Measurements from ENCODE around the gene STAU1.
"Not testable (repeated sequence)": the region's sequence is repeated elsewhere in the genome, so short reads cannot be mapped to it uniquely, and the experiment has no call there.

Gene STAU1

DNA sequence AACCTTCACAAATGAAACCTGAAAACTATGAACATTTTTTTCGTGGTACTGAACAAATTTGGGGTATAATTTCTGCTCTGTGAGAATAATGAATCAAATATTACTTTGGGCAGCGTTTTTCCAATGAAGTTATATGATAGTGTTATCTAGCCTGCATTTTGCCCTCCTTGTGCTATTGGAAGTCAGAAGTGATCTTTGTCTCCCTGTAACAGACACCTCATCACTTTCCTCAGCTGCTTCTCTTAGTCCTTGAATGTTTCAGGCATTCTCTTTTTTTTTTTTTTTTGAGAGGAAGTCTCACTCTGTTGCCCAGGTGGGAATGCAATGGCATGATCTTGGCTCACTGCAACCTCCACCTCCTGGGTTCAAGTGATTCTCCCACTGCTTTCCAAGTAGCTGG lies 41.2 kb upstream of the STAU1 start:
- no peak for DNase-seq (ENCODE audit: low read depth, low spot score)
- Histone ChIP-seq H3K4me3 (no peak overlapping the region), H3K27ac (no peak overlapping the region), H3K36me3 (ENCODE audit: insufficient read depth, low read length) (peaks cover 80% of the 10 kb centered on the region), H3K9me3 (ENCODE audit: low read depth, low read length) (no peaks in the 10 kb centered on the region), H3K9ac (ENCODE audit: insufficient read length) (no peak overlapping the region)
- TF ChIP-seq EZH2 (IDR thresholded peaks at IDR 0.05) (no peak), FOXP2 (optimal IDR thresholded peaks at IDR 0.05; ENCODE audit: control extremely low read depth, extremely low read length, insufficient read depth) (no peak), POLR2AphosphoS5 (IDR thresholded peaks at IDR 0.05; ENCODE audit: borderline replicate concordance, low read depth, low read length) (no peak)

DNA sequence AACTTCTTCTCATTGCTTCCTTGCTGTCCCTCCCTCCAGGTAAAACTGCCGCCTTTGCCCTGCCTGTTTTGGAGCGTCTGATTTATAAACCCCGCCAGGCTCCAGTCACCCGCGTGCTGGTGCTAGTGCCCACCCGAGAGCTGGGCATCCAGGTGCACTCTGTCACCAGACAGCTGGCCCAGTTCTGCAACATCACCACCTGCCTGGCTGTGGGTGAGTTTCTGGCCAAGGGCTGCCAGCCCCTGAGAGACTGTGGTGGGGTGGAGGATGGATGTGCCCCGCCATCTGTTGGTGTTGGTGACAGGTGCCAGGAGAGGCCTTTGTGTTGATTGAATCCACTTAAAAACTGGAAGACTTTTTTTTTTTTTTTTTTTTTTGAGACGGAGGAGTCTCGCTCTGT lies 40.5 kb upstream of the STAU1 start:
- Histone ChIP-seq H3K4me3 (no peak overlapping the region), H3K9me3 (ENCODE audit: low read depth, low read length) (no peaks in the 10 kb centered on the region), H3K27ac (no peak overlapping the region), H3K36me3 (ENCODE audit: insufficient read depth, low read length) (peaks cover 82% of the 10 kb centered on the region), H3K9ac (ENCODE audit: insufficient read length) (no peak overlapping the region)
- DNase-seq (ENCODE audit: low read depth, low spot score), result no peak
- no peak for TF ChIP-seq POLR2AphosphoS5 (IDR thresholded peaks at IDR 0.05; ENCODE audit: borderline replicate concordance, low read depth, low read length)
- no peak for TF ChIP-seq EZH2 (IDR thresholded peaks at IDR 0.05)
- TF ChIP-seq FOXP2 (optimal IDR thresholded peaks at IDR 0.05; ENCODE audit: control extremely low read depth, extremely low read length, insufficient read depth), result no peak

DNA sequence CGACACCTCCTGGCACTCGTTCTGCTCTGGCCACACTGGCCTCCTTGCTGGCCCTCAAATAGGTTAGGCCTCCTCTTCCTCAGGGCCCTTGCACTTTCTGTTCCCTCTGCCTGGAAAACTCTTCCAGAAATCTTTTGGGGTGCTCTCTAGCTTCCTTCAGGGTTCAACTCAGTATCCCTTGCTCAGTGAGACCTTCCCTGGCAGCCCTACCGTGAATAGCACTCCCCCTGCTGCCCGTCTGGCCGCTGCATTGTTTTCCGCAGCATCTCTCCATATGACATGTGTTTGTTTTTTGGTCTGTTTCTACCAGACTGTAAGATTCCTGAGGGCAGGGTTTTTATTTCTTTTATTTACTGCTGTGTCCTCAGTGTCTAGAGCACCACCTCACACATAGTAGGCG lies 37.8 kb upstream of the STAU1 start:
- TF ChIP-seq FOXP2 (optimal IDR thresholded peaks at IDR 0.05; ENCODE audit: control extremely low read depth, extremely low read length, insufficient read depth) (no peak), EZH2 (IDR thresholded peaks at IDR 0.05) (no peak), POLR2AphosphoS5 (IDR thresholded peaks at IDR 0.05; ENCODE audit: borderline replicate concordance, low read depth, low read length) (no peak)
- Histone ChIP-seq H3K36me3 (ENCODE audit: insufficient read depth, low read length) (peaks cover 81% of the 10 kb centered on the region), H3K9me3 (ENCODE audit: low read depth, low read length) (no peaks in the 10 kb centered on the region), H3K27ac (no peak overlapping the region), H3K4me3 (no peak overlapping the region), H3K9ac (ENCODE audit: insufficient read length) (no peak overlapping the region)
- no peak for DNase-seq (ENCODE audit: low read depth, low spot score)

DNA sequence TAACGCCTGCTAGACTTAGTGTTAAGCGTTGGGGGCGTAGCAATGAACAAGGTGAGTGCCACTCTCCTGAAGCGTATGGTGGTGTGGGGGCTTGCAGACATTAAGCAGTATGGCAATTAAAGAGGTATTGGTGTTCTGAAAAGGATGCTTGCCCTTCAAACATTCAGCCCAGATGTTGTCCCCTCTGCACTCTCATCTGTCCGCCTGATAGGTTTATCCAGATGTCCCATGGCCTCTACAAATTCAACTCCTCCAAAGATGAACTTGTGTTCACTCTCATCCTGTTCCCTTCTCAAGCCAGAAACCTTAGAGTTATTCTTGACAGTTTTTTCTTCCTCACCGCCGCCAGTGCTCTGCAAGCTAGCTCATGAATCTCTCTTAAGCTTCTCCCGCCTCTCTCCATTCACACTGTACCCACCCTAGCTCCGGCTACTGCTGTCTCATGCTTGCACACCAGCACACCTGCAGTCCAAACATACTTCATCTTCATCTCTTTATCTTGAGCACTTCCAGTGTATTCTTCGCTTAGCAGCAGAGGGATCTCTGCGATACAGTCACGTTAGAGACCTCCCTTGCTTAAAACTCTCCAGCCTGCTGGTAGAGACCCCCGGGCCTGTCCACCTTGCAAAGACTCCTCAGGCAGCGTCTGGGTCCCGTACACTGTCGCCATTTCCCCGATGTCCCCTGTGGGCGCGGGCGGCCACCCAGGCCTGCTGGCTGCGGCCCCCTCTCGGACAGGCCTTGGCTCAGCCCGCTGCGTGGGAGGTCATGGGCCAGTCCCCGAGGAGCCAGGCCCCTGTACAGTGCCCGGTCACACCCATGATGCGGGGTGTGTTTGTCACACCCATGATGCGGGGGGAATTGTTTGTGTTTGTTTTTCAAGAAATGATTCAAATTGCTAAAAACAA lies 32.0 kb upstream of the STAU1 start:
- H3K36me3 ChIP-seq (ENCODE audit: insufficient read depth, low read length), result peaks cover 35% of the 10 kb centered on the region
- peak overlapping the region; percentile 100 for H3K4me3 ChIP-seq
- peak overlapping the region; percentile 45; the same call in 1 of the 2 replicates for H3K27ac ChIP-seq
- H3K9ac ChIP-seq (ENCODE audit: insufficient read length), result peak overlapping the region; percentile 93
- TF ChIP-seq FOXP2 (optimal IDR thresholded peaks at IDR 0.05; ENCODE audit: control extremely low read depth, extremely low read length, insufficient read depth), result no peak
- TF ChIP-seq POLR2AphosphoS5 (IDR thresholded peaks at IDR 0.05; ENCODE audit: borderline replicate concordance, low read depth, low read length), result no peak
- no peak for TF ChIP-seq EZH2 (IDR thresholded peaks at IDR 0.05)
- no peaks in the 10 kb centered on the region for H3K9me3 ChIP-seq (ENCODE audit: low read depth, low read length)
- no peak for DNase-seq (ENCODE audit: low read depth, low spot score)

DNA sequence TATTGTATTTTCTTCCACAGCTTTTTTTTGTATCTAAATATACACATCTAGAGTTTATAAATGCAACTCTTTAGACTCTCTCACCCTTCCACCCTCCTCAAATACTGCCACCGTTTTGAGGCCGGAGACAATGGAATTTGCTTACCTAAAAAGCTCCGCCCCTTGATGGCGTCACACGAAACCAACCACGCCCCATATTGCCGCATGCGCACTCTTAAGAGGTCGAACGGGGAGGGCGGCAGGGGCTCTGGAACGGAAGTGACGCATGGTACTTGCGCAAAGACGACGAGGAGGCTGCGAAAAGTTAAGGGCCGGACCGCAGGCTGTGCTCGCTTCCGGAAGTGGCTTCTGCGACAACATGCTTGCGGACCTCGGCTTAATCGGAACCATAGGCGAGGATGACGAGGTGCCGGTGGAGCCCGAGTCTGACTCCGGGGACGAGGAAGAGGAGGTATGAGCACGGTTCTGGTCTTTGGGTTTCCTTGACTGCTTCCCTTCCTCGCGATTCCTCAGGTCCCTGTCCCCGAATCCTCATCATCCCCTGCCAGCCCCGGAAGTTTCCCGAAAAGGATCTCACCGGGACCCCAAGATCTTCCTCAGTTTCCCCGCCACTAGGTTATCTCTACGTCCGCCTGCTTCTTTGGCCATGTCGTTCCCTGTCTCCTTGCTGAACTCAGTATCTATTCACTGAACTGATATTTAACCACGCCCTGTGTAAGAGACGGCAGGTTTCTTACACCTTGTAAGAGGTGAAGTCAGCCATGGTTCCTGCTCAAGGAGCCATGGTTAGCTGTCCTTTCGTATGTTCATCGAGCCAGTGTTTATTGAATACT lies 31.2 kb upstream of the STAU1 start, which contains the start of gene DDX27:
Gene DDX27 (plus strand): TSS at position 326 of the 833 bp plus-strand sequence. CDS start 33 bp downstream, at position 359.
- peak; percentile 98 for DNase-seq (ENCODE audit: low read depth, low spot score)
- H3K27ac ChIP-seq, result peak within 1 kb of the TSS; percentile 85
- peak; percentile 91 for TF ChIP-seq POLR2AphosphoS5 (IDR thresholded peaks at IDR 0.05; ENCODE audit: borderline replicate concordance, low read depth, low read length)
- TF ChIP-seq FOXP2 (optimal IDR thresholded peaks at IDR 0.05; ENCODE audit: control extremely low read depth, extremely low read length, insufficient read depth), result peak; percentile 89
- no peak for TF ChIP-seq EZH2 (IDR thresholded peaks at IDR 0.05)
- peak within 1 kb of the TSS; percentile 93 for H3K9ac ChIP-seq (ENCODE audit: insufficient read length)
- H3K36me3 ChIP-seq (ENCODE audit: insufficient read depth, low read length), result peaks cover 26% of the 10 kb centered on the region; the same call in 1 of the 2 replicates
- peak within 1 kb of the TSS; percentile 100 for H3K4me3 ChIP-seq
- H3K9me3 ChIP-seq (ENCODE audit: low read depth, low read length), result no peaks in the 10 kb centered on the region

DNA sequence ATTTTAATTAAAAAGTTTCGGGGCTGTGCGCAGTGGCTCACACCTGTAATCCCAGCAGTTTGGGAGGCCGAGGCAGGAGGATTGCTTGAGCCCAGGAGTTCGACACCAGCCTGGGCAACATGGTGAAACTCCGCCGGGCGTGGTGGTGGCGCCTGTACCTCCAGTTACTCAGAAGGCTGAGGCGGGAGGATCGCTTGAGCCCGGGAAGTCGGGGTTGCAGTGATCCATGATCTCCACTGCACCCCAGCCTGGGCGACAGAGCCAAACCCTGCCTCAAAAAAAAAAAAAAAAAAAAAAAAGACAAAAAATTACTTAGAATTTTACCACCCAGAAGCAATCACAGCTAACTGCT lies 30.6 kb upstream of the STAU1 start:
- DNase-seq (ENCODE audit: low read depth, low spot score); H3K9me3 ChIP-seq (ENCODE audit: low read depth, low read length): not testable (repeated sequence)
- H3K36me3 ChIP-seq (ENCODE audit: insufficient read depth, low read length), result peaks cover 21% of the 10 kb centered on the region; the same call in 1 of the 2 replicates
- peak overlapping the region; percentile 78 for H3K9ac ChIP-seq (ENCODE audit: insufficient read length)
- H3K4me3 ChIP-seq, result peak overlapping the region; percentile 100
- H3K27ac ChIP-seq, result peak overlapping the region; percentile 85

DNA sequence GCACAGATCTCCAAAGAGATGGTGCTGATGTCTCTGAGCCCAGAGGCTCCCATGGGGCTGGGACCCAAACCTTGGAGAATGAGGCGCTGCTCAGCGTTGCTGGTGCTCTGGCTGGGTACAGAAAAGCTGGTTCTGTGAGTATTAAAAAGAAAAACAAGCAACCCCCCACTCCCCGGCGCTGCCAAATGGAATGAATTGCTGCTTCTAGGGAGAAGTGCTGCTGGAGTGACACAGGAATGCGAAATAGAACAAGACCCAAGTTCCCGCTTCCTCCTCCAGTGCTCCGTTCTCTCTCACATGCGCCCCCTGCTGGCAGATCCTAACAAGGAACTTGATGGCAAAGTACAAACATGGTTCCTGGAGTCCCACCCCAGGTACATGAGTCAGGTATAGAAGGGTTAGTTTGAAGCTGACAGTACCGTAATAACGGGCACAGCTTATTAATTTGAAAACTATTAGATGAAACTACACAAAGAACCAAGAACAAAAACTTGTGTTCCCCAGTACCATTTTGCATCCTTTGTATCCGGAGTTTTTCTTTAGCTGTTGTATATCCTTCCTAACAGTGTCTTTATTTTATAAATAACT lies 29.0 kb upstream of the STAU1 start:
- no peak for TF ChIP-seq POLR2AphosphoS5 (IDR thresholded peaks at IDR 0.05; ENCODE audit: borderline replicate concordance, low read depth, low read length)
- no peak for TF ChIP-seq EZH2 (IDR thresholded peaks at IDR 0.05)
- TF ChIP-seq FOXP2 (optimal IDR thresholded peaks at IDR 0.05; ENCODE audit: control extremely low read depth, extremely low read length, insufficient read depth), result no peak
- Histone ChIP-seq H3K9me3 (ENCODE audit: low read depth, low read length) (no peaks in the 10 kb centered on the region), H3K36me3 (ENCODE audit: insufficient read depth, low read length) (peaks cover 10% of the 10 kb centered on the region; the same call in 1 of the 2 replicates), H3K9ac (ENCODE audit: insufficient read length) (no peak overlapping the region), H3K4me3 (peak overlapping the region; percentile 68), H3K27ac (no peak overlapping the region)
- DNase-seq (ENCODE audit: low read depth, low spot score), result peak; percentile 91

DNA sequence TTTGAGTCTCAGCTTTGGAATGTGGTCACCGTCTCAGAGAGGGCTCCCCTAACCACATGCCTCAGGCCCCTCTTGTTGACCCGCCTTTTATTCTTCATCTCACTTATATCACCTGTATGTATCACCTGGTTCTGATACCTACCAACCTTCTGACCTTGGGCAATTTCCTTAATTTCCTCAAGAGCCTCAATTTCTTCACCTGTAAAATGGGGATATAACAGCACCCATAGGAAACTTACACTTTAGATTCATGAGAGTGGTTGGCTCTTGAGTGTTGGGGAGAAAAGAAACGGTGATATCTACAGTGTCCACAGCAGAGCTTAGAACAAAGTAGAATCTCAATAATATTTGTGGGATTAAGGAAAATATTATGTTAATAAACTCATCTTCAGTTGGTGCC lies 27.1 kb upstream of the STAU1 start:
- H3K36me3 ChIP-seq (ENCODE audit: insufficient read depth, low read length), result no peaks in the 10 kb centered on the region

More for the DNA sequence above, 27.1 kb upstream of the STAU1 start:
- Histone ChIP-seq H3K9me3 (ENCODE audit: low read depth, low read length) (peaks cover 2% of the 10 kb centered on the region; the same call in 1 of the 2 replicates), H3K27ac (no peak overlapping the region), H3K9ac (ENCODE audit: insufficient read length) (no peak overlapping the region), H3K4me3 (no peak overlapping the region)
- DNase-seq (ENCODE audit: low read depth, low spot score), result no peak
- TF ChIP-seq EZH2 (IDR thresholded peaks at IDR 0.05), result no peak
- TF ChIP-seq POLR2AphosphoS5 (IDR thresholded peaks at IDR 0.05; ENCODE audit: borderline replicate concordance, low read depth, low read length), result no peak
- no peak for TF ChIP-seq FOXP2 (optimal IDR thresholded peaks at IDR 0.05; ENCODE audit: control extremely low read depth, extremely low read length, insufficient read depth)
